NCI-H1930 (cell line): ENCODE measurements around the gene ALDH16A1.
"Not testable (repeated sequence)": the region's sequence is repeated elsewhere in the genome, so short reads cannot be mapped to it uniquely, and the experiment has no call there.

Experiments used
- DNase-seq, 2 experiments: peaks; one replicate each; lab custom pipeline; 2025; lab: John Stamatoyannopoulos, UW

ALDH16A1 gene

DNA sequence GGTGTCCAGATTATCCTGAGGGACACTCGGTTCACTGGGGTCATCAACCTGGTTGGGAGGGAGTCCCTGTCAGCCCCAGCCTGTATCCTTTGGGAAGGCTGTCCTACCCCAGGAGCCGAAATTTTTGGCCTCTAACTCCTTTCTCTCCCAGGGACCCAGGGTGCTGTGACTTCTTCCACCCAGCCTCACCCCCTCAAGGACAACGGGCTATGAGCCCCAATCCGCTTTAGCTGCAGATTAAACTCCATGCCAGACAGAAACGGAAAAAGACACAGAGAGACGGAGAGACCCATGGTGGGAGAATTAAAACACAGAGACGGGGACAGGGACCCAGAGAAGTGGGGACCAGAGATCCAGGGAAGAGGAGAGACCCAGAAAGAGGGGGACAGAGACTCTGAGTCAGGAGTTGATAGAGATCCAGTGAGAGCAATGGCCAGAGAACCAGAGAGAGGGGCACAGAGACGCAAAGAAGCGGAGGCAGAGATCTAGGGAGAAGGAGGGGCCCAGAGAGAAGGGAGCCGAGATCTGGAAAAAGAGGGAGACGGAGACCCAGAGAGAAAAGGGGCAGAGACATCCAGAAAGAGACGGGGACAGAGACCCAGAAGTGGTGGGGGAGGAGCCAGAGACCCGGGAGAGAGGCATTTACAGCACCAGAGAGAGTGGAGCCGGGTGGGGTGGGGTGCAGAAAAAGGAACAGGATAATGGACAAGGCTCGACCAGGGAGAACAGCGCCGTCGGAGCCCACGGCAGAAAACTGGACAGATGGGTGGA, 12.4 kb upstream of the ALDH16A1 start:
- no peak for DNase-seq

DNA sequence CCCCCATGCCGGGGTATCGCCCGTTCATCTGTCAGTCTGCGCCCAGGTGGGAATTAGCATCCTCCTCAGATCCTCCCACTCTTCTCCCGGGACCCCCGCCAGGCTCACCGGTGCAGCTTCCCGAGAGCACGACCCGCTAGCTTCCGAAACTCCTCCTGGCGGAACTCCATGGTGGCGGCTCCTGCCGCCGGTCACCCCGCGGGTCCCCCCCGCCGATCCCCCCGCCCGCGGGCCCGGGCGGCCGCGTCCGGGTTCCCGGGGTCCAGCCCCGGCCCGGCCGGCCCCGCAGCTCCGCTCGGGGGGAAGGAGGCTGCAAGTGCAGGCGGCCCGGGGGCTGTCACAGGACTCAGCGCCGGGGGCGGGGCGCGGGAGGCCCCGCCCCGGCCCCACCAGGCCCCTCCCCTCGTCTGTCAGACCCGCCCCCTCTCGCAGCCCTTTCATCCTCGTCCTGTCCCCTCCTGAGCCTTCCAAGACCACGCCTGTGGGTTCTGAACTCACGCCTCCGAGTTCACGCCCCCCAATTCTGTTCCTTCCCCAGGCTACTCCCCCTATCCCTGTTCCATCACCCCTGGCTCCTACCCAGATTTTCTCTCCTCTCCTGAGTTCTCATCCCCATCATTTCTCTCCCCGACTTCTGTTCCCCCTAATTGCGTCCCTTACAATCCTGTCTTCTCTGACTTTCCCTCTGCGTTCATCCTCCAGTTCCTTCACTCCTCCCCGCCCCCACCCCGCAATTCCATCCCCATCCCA, 11.6 kb upstream of the ALDH16A1 start, which contains the start of gene SLC17A7:
SLC17A7 (minus strand) TSS at position 318 of the 750 bp plus-strand sequence; CDS start at position 170, 148 bp downstream.
- peak in 1 of 2 experiments; percentile 51 for DNase-seq

DNA sequence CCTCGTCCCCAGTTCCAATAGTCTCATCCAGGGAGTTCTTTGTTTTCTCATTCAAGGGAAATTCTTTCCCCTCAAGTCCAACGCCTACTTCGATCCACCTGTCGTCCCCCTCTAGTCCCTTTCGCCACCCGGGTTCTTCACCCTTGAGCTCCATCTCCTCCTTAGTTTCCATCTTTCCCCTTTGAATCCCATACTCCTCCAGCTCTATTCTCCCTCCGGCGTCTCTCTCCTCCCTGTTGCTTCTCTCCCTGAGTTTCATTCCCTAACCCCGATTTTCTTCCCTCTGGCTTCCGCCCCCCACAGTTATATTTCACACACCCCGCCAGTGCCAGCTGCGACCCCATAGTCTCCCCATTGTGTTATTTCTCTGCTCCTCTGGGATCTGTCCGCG, 11.1 kb upstream of the ALDH16A1 start:
- no peak for DNase-seq

DNA sequence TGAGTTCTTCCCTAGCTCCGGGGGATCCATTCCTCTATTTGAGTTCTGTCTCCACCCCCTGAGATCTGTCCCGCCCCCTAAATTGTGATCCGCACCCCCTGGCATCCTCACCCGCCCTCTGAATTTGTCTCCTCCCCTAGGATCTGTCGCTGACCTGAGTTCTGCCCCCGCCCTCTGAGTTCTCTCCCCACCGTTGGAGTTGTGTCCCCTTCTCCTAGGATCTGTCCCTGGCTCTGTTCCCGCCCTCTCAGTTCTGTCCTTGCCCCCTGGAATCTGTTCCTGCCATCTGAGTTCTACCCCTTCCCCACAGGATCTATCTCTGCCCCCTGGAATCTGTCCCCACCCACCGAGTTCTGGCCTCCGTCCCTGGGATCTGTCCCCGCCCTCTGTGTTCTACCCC, 10.7 kb upstream of the ALDH16A1 start:
- no peak for DNase-seq

DNA sequence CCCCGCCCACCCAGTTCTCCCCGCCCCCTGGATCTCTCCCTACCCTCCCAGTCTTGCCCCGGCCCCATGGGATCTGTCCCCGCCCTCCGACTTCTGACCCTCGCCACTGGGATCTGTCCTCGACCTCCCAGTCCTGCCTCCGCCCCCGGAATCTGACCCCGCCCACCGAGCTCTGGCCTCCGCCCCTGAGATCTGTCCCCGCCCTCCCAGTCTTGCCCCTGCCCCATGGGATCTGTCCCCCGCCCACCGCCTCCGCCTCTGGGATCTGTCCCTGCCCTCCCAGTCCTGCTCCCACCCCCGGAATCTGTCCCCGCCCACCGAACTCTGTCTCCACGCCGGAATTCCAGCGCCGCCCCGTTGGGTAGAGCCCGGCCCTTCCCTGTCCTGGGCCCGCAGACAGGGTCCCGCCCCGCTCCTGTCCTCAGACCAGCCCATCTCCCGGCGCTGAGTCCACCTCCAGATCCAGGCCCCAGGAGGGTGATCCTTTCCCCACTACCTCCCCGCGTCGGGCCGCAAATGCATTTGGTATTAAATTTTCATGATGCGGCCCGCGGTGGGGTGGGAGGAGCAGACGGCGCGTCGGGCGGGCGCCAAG, 10.2 kb upstream of the ALDH16A1 start:
- DNase-seq = peak; percentile 78 to 86

DNA sequence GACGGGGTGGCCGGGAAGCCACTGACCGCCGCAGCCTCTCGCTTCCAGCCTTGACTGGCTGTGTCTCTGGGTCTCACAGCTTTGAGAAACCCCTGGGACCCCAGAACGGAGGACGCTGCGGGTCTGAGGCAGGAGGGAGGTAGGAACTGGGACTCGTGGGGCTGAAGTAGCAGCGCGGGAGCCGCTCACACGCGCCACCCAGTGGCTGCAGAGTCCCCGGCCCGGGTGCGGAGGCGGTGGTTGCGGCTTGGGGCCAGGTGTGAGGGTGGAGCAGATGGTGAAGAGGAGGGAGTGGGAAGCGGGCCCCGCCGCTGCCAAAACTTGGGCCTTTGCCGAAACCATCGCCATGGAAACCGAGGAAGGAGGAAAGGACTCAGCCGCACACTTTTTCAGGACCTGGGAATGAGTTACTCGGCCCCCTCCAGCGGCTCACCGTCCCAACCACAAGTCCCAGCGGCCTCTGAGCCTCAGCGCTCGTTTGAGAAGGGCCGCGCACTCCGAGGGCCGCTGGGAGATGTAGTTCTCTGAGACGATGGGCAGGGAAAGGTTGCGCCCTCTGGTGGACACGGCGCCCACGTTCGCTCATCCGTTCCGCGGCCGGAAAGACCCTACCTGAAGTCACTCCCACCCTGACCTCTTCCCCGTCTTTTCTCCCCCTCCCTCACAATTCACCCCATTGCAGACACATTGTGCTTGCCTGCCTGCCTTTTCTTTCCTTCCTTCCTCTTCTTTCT, 9.5 kb upstream of the ALDH16A1 start:
- peak; percentile 96 to 97 for DNase-seq

DNA sequence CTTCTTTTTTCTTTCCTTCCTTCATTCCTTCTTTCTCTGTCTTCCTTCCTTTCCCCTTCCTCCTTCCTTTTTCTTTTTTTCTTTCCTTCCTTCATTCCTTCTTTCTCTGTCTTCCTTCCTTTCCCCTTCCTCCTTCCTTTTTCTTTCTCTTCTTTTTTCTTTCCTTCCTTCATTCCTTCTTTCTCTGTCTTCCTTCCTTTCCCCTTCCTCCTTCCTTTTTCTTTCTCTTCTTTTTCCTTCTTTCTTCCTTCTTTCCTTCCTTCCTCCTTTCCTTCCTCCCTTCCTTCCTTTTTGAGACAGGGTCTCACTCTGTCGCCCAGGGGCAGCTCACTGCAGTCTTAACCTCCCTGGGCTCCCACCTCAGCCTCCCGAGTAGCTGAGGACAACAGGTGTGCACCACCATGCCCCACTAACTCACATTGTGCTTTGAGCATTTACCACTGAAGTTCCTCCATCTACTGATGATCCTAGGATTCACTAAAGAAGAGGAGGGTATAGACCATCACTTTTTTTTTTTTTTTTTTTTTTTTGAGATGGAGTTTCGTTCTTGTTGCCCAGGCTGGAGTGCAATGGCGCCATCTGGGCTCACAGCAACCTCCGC, 8.8 kb upstream of the ALDH16A1 start:
- DNase-seq = not testable (repeated sequence)

DNA sequence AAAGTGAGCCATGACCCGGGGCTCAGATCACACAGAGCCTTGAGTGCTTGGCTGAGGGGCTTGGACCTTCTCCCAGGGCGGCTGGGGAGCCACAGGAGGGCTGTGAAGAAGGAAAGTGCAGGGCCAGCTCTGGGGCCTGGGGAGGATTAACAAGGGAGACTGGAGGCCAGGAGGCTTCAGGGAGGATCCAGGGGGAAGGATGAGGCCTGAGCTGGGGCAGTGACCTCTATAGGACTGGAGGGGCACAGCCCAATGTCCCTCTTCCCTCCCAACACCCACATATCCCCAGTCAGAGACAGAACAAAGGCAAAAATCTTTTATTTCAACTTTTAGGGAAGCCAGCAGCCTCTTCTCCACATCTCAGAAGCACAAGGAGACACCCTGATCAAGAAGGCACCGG, 7.0 kb upstream of the ALDH16A1 start:
- DNase-seq = no peak

DNA sequence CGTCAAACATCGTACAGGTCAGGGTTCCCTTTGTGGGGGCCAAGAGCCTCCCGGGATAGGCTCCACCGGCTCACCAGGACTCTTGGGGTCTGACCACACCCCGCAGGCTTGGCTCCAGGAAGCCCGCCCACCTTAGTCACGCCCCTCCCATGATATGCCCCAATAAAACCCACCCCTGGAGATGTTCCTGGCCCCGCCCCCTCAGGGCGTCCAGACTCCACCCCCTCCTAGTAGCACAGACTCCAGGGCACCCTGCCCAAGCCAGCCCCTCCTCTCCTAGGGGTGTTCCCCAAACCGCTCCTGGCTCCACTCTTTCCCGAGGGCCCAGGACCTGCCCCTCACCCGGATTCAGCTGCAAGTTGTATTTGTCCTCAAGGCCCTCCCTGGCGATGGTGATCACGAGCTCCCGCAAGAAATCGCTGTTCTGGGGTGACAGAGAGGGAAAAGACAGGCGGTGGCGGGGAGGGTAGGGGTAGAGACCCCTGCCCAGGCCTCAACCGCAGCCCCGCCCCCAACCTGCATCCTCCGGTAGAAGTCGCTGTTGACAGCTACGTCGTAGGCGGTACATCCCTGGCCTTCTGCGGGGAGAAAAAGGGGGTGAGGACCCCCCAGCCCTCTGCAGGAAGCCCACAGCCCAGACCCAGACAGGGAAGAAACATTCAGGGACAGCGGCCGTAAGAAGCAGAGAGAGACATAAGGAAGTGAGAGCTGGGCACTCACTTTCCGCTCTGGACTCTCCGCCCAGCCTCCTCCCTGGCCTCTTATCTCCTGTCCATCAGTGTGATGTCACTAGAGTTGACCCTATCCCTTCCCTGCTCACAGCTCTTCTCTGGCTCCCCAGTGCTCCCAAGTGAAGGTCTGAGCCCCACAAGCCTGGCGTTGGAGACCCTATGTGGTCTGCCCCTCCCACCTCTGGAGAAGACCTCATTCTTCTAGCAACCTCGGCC, 5.3 kb upstream of the ALDH16A1 start:
- DNase-seq = no peak

DNA sequence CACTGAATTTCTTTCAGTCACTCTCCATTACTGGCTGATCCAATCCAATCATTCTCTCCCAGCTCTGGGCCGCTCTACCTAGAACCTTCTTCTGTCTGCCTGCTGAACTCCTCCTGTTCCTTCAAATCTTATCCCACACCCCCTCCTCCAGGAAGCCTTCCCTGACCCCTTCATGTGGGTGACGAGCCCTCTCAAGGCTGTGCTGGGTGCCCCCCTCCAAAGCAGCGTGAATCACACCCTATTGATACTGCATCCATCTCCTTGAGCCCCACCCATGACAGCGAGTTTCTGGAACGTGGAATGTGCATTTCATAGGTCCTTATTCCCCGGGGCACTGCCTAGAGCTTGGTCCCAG, 4.6 kb upstream of the ALDH16A1 start:
- DNase-seq = no peak

DNA sequence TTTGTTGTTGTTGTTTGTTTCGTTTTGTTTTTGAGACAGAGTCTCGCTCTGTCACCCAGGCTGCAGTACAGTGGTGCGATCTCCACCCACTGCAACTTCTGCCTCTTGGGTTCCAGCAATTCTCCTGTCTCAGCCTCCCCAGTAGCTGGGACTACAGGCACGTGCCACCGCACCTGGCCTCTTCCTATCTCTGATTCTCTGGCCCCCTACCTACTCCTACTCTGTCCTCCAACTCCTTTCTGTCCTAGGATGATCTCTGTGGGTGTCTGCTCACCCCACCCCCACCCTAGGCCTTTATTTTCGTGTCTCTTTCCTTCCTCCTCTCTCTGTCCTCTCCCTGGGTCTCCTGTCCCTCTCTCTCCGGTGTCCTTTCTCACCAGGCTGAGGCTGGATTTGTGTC, 2.6 kb upstream of the ALDH16A1 start:
- DNase-seq = no peak

DNA sequence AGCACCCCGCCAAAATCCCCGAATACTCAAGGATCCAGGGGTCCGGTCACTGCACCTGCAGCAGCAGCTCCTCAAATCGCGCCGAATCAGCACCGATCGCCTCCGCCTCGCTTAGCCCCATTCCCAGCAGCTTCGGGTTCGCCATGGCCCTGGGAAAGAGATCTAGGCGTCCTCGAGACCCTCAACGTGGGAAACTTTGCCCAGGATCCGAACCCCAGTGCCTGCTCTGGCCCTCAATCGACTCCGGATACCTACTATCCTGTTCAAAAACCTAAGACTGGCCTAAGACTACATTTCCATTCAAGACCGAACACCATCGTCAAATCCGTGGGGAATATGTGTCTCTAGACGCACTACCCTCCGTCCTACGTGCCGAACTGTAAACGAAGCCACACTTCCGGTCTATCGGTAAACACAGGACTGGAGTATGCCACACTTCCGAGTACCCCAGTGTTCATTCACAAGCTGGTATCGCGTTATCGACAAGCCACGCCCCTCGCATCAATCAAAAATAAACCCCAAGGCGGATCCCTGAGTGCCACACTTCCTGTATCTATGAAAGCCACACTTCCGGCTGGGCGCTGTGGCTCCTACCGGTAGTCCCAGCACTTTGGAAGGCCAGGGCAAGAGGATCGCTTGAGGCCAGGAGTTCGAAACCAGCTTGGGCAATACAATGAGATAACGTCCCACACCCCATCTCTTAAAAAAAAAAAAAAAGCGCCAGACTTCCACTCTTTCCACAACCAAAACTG, 1.4 kb upstream of the ALDH16A1 start, which contains the start of gene PIH1D1:
PIH1D1 (minus strand) TSS at position 385 of the 752 bp plus-strand sequence; CDS start at position 145, 240 bp downstream.
- peak; percentile 100 for DNase-seq

DNA sequence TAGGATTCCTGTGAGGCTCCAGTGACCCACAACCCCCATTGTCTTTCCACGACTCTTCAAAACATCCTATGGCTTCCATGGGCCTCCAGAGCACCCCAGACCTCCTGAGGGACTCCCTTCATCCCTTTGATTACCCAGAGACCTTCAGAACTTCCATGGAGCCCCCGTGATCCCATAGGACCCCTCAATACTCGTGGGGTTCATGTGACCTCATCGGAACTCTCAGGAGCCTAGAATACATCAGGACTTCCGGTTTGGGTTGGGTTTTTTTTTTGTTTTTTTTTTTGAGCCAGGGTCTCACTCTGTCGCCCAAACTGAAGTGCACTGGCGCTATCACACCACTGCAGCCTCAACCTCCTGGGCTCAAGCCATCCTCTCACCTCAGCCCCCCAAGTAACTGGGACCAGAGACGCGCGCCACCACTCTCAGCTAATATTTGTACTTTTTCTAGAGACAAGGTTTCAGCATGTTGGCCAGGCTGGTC, 774 bp downstream of the ALDH16A1 start:
- DNase-seq = no peak

DNA sequence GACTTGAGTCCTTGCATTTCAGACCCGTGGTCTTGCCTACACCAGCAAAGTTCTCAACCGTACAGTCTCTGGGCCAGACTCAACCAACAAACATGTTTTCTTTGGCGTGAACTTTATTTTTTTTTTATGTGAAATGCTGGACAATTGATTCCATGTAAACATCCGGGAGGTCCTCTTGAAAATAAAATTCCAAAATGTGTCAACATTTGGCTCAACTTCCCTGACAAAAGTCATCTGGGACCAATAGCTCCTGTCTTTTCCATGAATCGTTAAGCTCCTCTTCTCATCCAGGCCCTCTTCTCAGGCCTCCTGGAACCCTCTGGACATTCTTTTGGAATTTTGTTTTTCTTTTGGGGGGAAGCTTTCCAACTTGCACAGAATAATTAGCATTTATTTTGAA, 2.7 kb downstream of the ALDH16A1 start:
- no peak for DNase-seq

DNA sequence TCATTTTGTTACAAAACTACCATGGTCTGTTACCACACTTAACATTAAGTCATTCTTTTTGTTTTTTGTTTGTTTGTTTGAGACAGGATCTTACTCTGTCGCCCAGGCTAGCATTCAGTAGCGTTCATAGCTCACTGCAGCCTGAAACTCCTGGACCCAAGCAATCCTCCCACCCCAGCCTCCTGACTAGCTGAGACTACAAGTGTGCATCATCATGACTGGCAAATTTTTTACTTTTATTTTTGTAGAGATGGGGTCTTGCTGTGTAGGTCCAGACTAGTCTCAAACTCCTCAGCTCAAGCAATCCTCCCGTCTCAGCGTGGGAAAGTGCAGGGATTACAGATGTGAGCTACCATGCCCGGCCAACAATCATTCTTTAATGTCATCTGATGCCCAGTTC, 3.3 kb downstream of the ALDH16A1 start:
- no peak for DNase-seq

DNA sequence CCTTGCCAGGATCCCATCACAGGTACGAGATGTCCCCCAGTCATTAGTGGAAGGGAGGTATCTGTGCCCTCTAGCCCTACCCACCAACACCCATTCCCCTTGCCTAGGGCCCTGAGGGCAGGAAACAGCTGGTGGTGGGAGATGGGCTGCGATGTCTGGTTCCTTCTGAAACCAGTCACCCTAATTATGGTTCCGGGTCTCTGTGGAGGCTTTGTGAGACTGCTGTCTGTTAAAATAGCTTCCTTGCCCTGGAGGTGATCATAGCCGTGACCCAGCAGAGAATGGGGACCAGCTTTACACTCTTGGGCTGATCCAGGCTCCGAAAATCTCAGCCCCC, 5.5 kb downstream of the ALDH16A1 start:
- DNase-seq = no peak

DNA sequence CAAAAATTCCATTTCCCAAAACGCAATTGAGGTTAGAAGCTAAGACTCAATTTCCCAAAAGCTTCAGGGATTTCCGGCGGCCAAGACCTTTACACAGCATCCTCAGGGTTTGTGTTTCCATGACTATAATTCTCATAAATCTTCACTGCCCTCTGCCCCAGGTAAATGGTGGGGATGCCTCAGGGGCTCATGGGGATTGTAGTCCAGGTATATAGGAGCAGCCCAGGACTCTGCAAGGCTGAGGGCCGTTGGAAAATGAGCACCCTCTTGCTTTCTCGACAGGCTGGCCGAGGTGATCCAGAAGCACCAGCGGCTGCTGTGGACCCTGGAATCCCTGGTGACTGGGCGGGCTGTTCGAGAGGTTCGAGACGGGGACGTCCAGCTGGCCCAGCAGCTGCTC, 6.4 kb downstream of the ALDH16A1 start:
- DNase-seq = no peak

DNA sequence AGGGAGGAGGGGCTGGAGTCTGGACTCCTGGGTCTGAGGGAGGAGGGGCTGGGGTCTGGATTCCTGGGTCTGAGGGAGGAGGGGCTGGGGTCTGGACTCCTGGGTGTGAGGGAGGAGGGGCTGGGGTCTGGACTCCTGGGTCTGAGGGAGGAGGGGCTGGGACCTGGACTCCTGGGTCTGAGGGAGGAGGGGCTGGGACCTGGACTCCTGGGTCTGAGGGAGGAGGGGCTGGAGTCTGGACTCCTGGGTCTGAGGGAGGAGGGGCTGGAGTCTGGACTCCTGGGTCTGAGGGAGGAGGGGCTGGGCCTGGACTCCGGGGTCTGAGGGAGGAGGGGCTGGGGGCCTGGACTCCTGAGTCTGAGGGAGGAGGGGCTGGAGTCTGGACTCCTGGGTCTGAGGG, 8.1 kb downstream of the ALDH16A1 start:
- DNase-seq = not testable (repeated sequence)

DNA sequence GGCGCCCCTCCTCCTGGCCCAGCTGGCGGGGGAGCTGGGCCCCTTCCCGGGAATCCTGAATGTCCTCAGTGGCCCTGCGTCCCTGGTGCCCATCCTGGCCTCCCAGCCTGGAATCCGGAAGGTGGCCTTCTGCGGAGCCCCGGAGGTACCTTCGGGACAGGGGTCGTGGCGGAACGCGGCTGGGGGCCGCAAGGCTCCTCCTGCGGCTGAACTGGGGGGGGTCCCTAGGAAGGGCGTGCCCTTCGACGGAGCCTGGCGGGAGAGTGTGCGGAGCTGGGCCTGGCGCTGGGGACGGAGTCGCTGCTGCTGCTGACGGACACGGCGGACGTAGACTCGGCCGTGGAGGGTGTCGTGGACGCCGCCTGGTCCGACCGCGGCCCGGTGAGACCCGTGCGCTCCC, 8.6 kb downstream of the ALDH16A1 start:
- DNase-seq = no peak

DNA sequence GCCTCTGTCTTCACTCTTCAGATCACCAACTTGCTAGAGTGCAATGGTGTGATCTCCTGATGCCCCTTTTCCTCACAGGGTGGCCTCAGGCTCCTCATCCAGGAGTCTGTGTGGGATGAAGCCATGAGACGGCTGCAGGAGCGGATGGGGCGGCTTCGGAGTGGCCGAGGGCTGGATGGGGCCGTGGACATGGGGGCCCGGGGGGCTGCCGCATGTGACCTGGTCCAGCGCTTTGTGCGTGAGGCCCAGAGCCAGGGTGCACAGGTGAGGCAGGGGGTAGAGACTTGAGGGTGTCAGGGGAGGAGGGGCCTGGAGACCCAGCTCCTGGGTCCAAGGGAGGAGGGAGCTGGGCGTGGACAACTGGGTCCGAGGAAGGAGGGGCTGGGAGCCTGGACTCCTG, 9.5 kb downstream of the ALDH16A1 start:
- DNase-seq = no peak
